Hepatic stellate cell (primary cell): Measurements from ENCODE around the gene SORCS2.

Experiments used
- DNase-seq: peaks from one replicate; pipeline ENCODE4 v3.0.0; 2011; ENCODE audit warnings: low spot score

The SORCS2 gene

GRCh38 chr4:7338876-7339623 is 146.7 kb downstream of the SORCS2 start:
- DNase-seq: no peak

- DNase-seq: no peak
These were observed 147.6 kb downstream of the SORCS2 start for GRCh38 chr4:7339751-7340552.

- DNase-seq: no peak
These were observed 148.5 kb downstream of the SORCS2 start for GRCh38 chr4:7340553-7341433.

- no peak for DNase-seq
These were observed 149.3 kb downstream of the SORCS2 start for GRCh38 chr4:7341491-7342222.

- no peak for DNase-seq
These were observed 150.1 kb downstream of the SORCS2 start for GRCh38 chr4:7342223-7343080.

GRCh38 chr4:7343081-7343655 is 150.8 kb downstream of the SORCS2 start:
- no peak for DNase-seq

- no peak for DNase-seq
These were observed 151.6 kb downstream of the SORCS2 start for GRCh38 chr4:7343950-7344349.

GRCh38 chr4:7344636-7345155 is 152.4 kb downstream of the SORCS2 start:
- DNase-seq: no peak

GRCh38 chr4:7347981-7348380 is 155.6 kb downstream of the SORCS2 start:
- no peak for DNase-seq

GRCh38 chr4:7348946-7349900 is 156.9 kb downstream of the SORCS2 start:
- DNase-seq: no peak

- DNase-seq: no peak
These were observed 158.1 kb downstream of the SORCS2 start for GRCh38 chr4:7350396-7350795.

- no peak for DNase-seq
These were observed 158.7 kb downstream of the SORCS2 start for GRCh38 chr4:7351014-7351413.

GRCh38 chr4:7352486-7352885 is 160.1 kb downstream of the SORCS2 start:
- no peak for DNase-seq

GRCh38 chr4:7353046-7353790 is 160.9 kb downstream of the SORCS2 start:
- no peak for DNase-seq

GRCh38 chr4:7353846-7354610 is 161.7 kb downstream of the SORCS2 start:
- DNase-seq: no peak

- DNase-seq: no peak
These were observed 162.6 kb downstream of the SORCS2 start for GRCh38 chr4:7354927-7355326.

GRCh38 chr4:7355795-7356194 is 163.5 kb downstream of the SORCS2 start:
- DNase-seq: no peak
